ENCODE measurements around the gene KIF5A.

The KIF5A gene

GRCh38 chr12:57628280-57629191, 78.7 kb downstream of the KIF5A start:
- H3K9ac ChIP-seq (ENCODE audit: low read depth, low read length, poor library complexity) = no peak overlapping the region
- no peak for DNase-seq (ENCODE audit: low spot score)
- peaks cover 0 to 3% of the 10 kb centered on the region in 2 donors for H3K9me3 ChIP-seq (replicated peaks in 1 of 2; ENCODE audit: control insufficient read depth in 2 of 2, insufficient read depth in 1 of 2, low read depth in 1 of 2, low read length in 2 of 2)
- no peak overlapping the region for H2BK15ac ChIP-seq (ENCODE audit: low read length)
- no peak overlapping the region for H2BK5ac ChIP-seq (ENCODE audit: low read length)
- peaks cover 0 to 61% of the 10 kb centered on the region in 2 donors for H3K36me3 ChIP-seq (replicated peaks in 1 of 2; ENCODE audit: control insufficient read depth in 2 of 2, insufficient read depth in 2 of 2, low read length in 2 of 2)
- H3K18ac ChIP-seq (ENCODE audit: low read length) = peak overlapping the region; percentile 90
- H3K14ac ChIP-seq (ENCODE audit: low read length) = no peak overlapping the region
- no peak overlapping the region for H4K91ac ChIP-seq (ENCODE audit: low read depth, low read length, poor library complexity)
- H2AFZ ChIP-seq (ENCODE audit: low read length) = no peak overlapping the region
- H3K23ac ChIP-seq (ENCODE audit: low read depth, low read length, poor library complexity) = peak overlapping the region; percentile 66
- no peak overlapping the region for H3K4me2 ChIP-seq (ENCODE audit: insufficient read depth, low read length, poor library complexity, severe bottlenecking)
- peaks cover 10 to 16% of the 10 kb centered on the region in 2 donors for H3K4me1 ChIP-seq (ENCODE audit: control insufficient read depth in 2 of 2, insufficient read depth in 1 of 2, low read depth in 1 of 2, low read length in 2 of 2)
- no peak overlapping the region for H2BK12ac ChIP-seq (ENCODE audit: low read length)
- H3K79me1 ChIP-seq (ENCODE audit: low read depth, low read length) = peaks cover 1% of the 10 kb centered on the region
- H4K8ac ChIP-seq (ENCODE audit: low read depth, low read length) = no peak overlapping the region
- no peak overlapping the region for H3K4me3 ChIP-seq (ENCODE audit: low read length in 2 of 2)
- no CpG with 5 or more reads among the region's 29 CpGs for WGBS, 2 donors (ENCODE audit: extremely low coverage in 2 of 2, insufficient read length in 2 of 2, insufficient replicate concordance in 1 of 2)
- no peak overlapping the region for H3K27ac ChIP-seq (replicated peaks; ENCODE audit: low read length)
- H3K27me3 ChIP-seq (ENCODE audit: control insufficient read depth in 3 of 3, insufficient read depth in 3 of 3, low read depth in 1 of 3, low read length in 3 of 3) = peaks cover 0 to 94% (median 38%) of the 10 kb centered on the region in 3 experiments
- no peak overlapping the region for H3K4ac ChIP-seq (ENCODE audit: low read length)
- no peak overlapping the region for H2BK120ac ChIP-seq (ENCODE audit: low read depth, low read length)
- no peak overlapping the region for H2AK5ac ChIP-seq (ENCODE audit: low read depth, low read length)

- Histone ChIP-seq H3K9me3 (replicated peaks in 1 of 2; ENCODE audit: control insufficient read depth in 2 of 2, insufficient read depth in 1 of 2, low read depth in 1 of 2, low read length in 2 of 2) (peaks cover 0 to 3% of the 10 kb centered on the region in 2 donors), H3K18ac (ENCODE audit: low read length) (no peak overlapping the region), H2AFZ (ENCODE audit: low read length) (no peak overlapping the region), H2AK5ac (ENCODE audit: low read depth, low read length) (no peak overlapping the region), H2BK12ac (ENCODE audit: low read length) (no peak overlapping the region), H2BK15ac (ENCODE audit: low read length) (no peak overlapping the region), H3K4me2 (ENCODE audit: insufficient read depth, low read length, poor library complexity, severe bottlenecking) (no peak overlapping the region), H4K8ac (ENCODE audit: low read depth, low read length) (no peak overlapping the region), H3K9ac (ENCODE audit: low read depth, low read length, poor library complexity) (no peak overlapping the region), H3K23ac (ENCODE audit: low read depth, low read length, poor library complexity) (no peak overlapping the region), H3K4ac (ENCODE audit: low read length) (no peak overlapping the region), H4K91ac (ENCODE audit: low read depth, low read length, poor library complexity) (no peak overlapping the region), H3K36me3 (replicated peaks in 1 of 2; ENCODE audit: control insufficient read depth in 2 of 2, insufficient read depth in 2 of 2, low read length in 2 of 2) (peaks cover 0 to 57% of the 10 kb centered on the region in 2 donors), H3K4me3 (ENCODE audit: low read length in 2 of 2) (no peak overlapping the region), H3K27ac (replicated peaks; ENCODE audit: low read length) (no peak overlapping the region), H3K14ac (ENCODE audit: low read length) (no peak overlapping the region), H2BK120ac (ENCODE audit: low read depth, low read length) (no peak overlapping the region), H3K79me1 (ENCODE audit: low read depth, low read length) (no peaks in the 10 kb centered on the region), H3K4me1 (ENCODE audit: control insufficient read depth in 2 of 2, insufficient read depth in 1 of 2, low read depth in 1 of 2, low read length in 2 of 2) (peaks cover 10 to 16% of the 10 kb centered on the region in 2 donors), H2BK5ac (ENCODE audit: low read length) (no peak overlapping the region), H3K27me3 (ENCODE audit: control insufficient read depth in 3 of 3, insufficient read depth in 3 of 3, low read depth in 1 of 3, low read length in 3 of 3) (peaks cover 4 to 80% (median 35%) of the 10 kb centered on the region in 3 experiments)
- WGBS, 2 donors (ENCODE audit: extremely low coverage in 2 of 2, insufficient read length in 2 of 2, insufficient replicate concordance in 1 of 2) = no CpG with 5 or more reads among the region's 5 CpGs
- no peak for DNase-seq (ENCODE audit: low spot score)
Observed at GRCh38 chr12:57629897-57630471, 80.1 kb downstream of the KIF5A start.

- H3K79me1 ChIP-seq (ENCODE audit: low read depth, low read length) = no peaks in the 10 kb centered on the region
- H3K27me3 ChIP-seq (ENCODE audit: control insufficient read depth in 3 of 3, insufficient read depth in 3 of 3, low read depth in 1 of 3, low read length in 3 of 3) = peaks cover 4 to 70% (median 35%) of the 10 kb centered on the region in 3 experiments
- H3K9ac ChIP-seq (ENCODE audit: low read depth, low read length, poor library complexity) = peak overlapping the region; percentile 6
- H3K18ac ChIP-seq (ENCODE audit: low read length) = no peak overlapping the region
- no peak overlapping the region for H2BK120ac ChIP-seq (ENCODE audit: low read depth, low read length)
- H2BK5ac ChIP-seq (ENCODE audit: low read length) = no peak overlapping the region
- no peak overlapping the region for H3K14ac ChIP-seq (ENCODE audit: low read length)
- peaks cover 0 to 47% of the 10 kb centered on the region in 2 donors for H3K36me3 ChIP-seq (replicated peaks in 1 of 2; ENCODE audit: control insufficient read depth in 2 of 2, insufficient read depth in 2 of 2, low read length in 2 of 2)
- peaks cover 0 to 3% of the 10 kb centered on the region in 2 donors for H3K9me3 ChIP-seq (replicated peaks in 1 of 2; ENCODE audit: control insufficient read depth in 2 of 2, insufficient read depth in 1 of 2, low read depth in 1 of 2, low read length in 2 of 2)
- no peak overlapping the region for H3K4me2 ChIP-seq (ENCODE audit: insufficient read depth, low read length, poor library complexity, severe bottlenecking)
- H2AFZ ChIP-seq (ENCODE audit: low read length) = no peak overlapping the region
- H4K91ac ChIP-seq (ENCODE audit: low read depth, low read length, poor library complexity) = no peak overlapping the region
- no peak overlapping the region for H4K8ac ChIP-seq (ENCODE audit: low read depth, low read length)
- WGBS, 2 donors (ENCODE audit: extremely low coverage in 2 of 2, insufficient read length in 2 of 2, insufficient replicate concordance in 1 of 2) = no CpG with 5 or more reads among the region's 6 CpGs
- H3K27ac ChIP-seq (replicated peaks; ENCODE audit: low read length) = no peak overlapping the region
- H2AK5ac ChIP-seq (ENCODE audit: low read depth, low read length) = no peak overlapping the region
- H2BK12ac ChIP-seq (ENCODE audit: low read length) = no peak overlapping the region
- peak overlapping the region in 1 of 2 donors; percentile 72 for H3K4me3 ChIP-seq (ENCODE audit: low read length in 2 of 2)
- H2BK15ac ChIP-seq (ENCODE audit: low read length) = peak overlapping the region; percentile 22
- H3K23ac ChIP-seq (ENCODE audit: low read depth, low read length, poor library complexity) = peak overlapping the region; percentile 35
- peaks cover 10 to 16% of the 10 kb centered on the region in 2 donors for H3K4me1 ChIP-seq (ENCODE audit: control insufficient read depth in 2 of 2, insufficient read depth in 1 of 2, low read depth in 1 of 2, low read length in 2 of 2)
- DNase-seq (ENCODE audit: low spot score) = no peak
- no peak overlapping the region for H3K4ac ChIP-seq (ENCODE audit: low read length)
Observed at GRCh38 chr12:57630891-57631433, 81.1 kb downstream of the KIF5A start.

All from neuronal stem cell (in vitro differentiated cells).